ENCODE data around the gene CSNK2A2. TPM values are rescaled to one million over a fixed set of nuclear protein-coding genes. Genes with fewer than 3 reads are reported as not detected.

CSNK2A2 gene
- total RNA-seq, 1 donor from 2014 or later, result 53.2 TPM

DNA sequence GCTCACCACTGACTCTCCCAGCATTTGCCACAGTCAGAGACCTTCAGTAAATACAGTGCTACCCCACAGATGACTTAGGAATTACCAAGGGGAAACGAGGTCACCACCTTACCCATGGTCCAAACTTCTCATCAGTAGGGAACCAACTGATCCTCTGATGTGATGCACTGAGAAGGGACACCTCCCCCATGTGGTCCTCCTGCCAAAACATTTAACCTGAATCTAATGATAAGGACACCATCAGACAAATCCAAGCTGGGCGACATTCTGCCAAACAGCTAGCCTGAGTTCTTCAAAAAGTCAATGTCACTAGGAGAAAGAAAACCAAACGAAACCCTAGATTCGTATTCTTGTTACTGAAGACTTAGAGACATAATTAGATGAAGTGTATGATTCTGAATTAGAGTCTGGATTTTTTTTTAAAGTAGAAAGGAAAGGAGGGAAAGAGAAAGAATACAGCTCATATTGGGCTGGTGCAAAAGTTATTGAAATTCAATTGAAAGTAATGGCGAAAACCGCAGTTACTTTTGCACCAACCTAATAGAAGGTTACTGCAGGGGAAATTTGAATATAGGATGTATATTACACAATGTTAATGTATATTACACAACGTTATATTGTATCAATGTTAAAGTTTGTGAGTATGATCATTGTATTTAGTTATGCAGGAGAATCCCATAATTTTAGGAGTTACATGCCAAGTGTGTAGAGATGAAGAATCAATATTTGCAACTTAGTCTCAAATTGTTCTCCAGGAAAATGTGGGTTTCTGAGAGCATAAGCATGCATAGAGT, 2.3 kb upstream of the CSNK2A2 start:
- Histone ChIP-seq H3K4me3 (ENCODE audit: low read length in 3 of 3) (no peak overlapping the region), H3K36me3 (ENCODE audit: control insufficient read depth in 3 of 3, insufficient read depth in 3 of 3, low read length in 3 of 3) (peaks cover 2 to 8% (median 4%) of the 10 kb centered on the region in 3 donors), H3K27ac (ENCODE audit: low read depth, low read length) (no peak overlapping the region), H3K27me3 (ENCODE audit: control insufficient read depth in 3 of 3, insufficient read depth in 3 of 3, low read length in 3 of 3) (peaks cover 0 to 2% (median 0%) of the 10 kb centered on the region in 3 donors), H3K9ac (ENCODE audit: low read depth in 1 of 3, low read length in 3 of 3) (no peak overlapping the region), H3K9me3 (ENCODE audit: control insufficient read depth in 3 of 3, low read length in 3 of 3) (no peaks in the 10 kb centered on the region), H3K4me1 (ENCODE audit: control insufficient read depth in 3 of 3, insufficient read depth in 3 of 3, low read length in 3 of 3) (peaks cover 11 to 19% (median 13%) of the 10 kb centered on the region in 3 donors)

- Histone ChIP-seq H3K4me3 (ENCODE audit: low read length in 3 of 3) (no peak overlapping the region), H3K36me3 (ENCODE audit: control insufficient read depth in 3 of 3, insufficient read depth in 3 of 3, low read length in 3 of 3) (peaks cover 8 to 14% (median 11%) of the 10 kb centered on the region in 3 donors), H3K4me1 (ENCODE audit: control insufficient read depth in 3 of 3, insufficient read depth in 3 of 3, low read length in 3 of 3) (peaks cover 11 to 19% (median 13%) of the 10 kb centered on the region in 3 donors), H3K27me3 (ENCODE audit: control insufficient read depth in 3 of 3, insufficient read depth in 3 of 3, low read length in 3 of 3) (peaks cover 0 to under 1% (median 0%) of the 10 kb centered on the region in 3 donors), H3K9me3 (ENCODE audit: control insufficient read depth in 3 of 3, low read length in 3 of 3) (no peaks in the 10 kb centered on the region), H3K27ac (ENCODE audit: low read depth, low read length) (no peak overlapping the region), H3K9ac (ENCODE audit: low read depth in 1 of 3, low read length in 3 of 3) (no peak overlapping the region)
These were observed 1.0 kb upstream of the CSNK2A2 start for GRCh38 chr16:58198803-58199411.

DNA sequence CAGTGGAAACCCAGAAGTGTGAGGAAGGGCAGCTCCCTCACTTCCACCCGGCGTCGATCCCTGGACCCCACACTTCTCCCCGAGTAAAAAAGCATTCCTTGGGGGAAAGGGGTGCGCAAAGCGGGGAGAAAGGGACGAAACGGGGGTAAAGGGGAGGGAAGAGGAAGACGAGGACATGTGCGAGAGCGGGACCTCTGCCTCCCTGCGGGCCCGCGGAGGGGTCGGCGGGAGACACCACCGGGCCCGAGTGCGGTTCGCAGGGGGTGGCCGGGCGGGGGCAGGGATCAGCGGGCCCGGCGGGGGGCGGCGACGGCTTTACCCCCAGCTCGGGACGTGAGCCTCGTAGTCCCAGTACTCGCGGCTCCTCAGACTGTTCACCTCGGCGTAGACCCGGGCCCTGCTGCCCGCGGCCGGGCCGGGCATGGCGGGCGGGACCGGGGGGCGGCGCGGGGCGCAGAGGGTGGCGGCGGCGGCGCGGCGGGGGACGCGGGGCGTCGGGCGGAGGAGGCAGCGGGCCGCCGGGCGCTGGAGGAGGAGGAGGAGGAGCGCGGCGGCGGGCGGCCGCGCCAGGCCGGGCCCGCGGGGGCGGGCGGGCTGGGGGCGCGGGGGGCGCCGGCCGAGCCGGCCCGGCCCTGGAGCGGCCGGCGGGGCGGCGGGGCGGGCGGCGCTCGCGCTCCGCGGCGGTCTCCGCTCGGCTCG, 443 bp downstream of the CSNK2A2 start:
- Histone ChIP-seq H3K4me3 (ENCODE audit: low read length in 3 of 3) (peak overlapping the region; percentile 80 to 88 (median 85)), H3K9ac (ENCODE audit: low read depth in 1 of 3, low read length in 3 of 3) (peak overlapping the region; percentile 82 to 88 (median 86)), H3K9me3 (ENCODE audit: control insufficient read depth in 3 of 3, low read length in 3 of 3) (no peaks in the 10 kb centered on the region), H3K4me1 (ENCODE audit: control insufficient read depth in 3 of 3, insufficient read depth in 3 of 3, low read length in 3 of 3) (peaks cover 11 to 19% (median 13%) of the 10 kb centered on the region in 3 donors), H3K36me3 (ENCODE audit: control insufficient read depth in 3 of 3, insufficient read depth in 3 of 3, low read length in 3 of 3) (peaks cover 8 to 19% (median 12%) of the 10 kb centered on the region in 3 donors), H3K27me3 (ENCODE audit: control insufficient read depth in 3 of 3, insufficient read depth in 3 of 3, low read length in 3 of 3) (no peaks in the 10 kb centered on the region), H3K27ac (ENCODE audit: low read depth, low read length) (no peak overlapping the region)

DNA sequence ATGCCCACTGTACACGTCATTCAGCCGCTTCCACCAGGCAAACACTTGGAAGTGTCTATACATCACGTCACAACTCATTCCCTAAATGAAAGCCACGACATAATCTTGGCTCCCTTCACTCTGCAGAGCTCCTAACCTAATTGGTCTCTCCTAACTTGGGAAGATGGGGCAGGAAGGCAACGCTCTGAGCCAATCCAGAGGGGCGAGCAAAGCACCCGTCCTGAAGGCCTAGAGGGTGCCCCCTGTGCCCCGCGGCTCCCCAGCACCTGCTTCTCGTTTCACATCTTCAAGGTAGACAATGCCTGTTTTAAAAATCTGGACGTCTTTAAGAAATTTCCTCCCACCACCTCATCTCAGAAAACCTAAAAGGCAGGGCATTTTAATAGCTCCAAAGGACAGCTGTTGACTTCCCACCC, 1.0 kb downstream of the CSNK2A2 start:
- peak overlapping the region; percentile 80 to 88 (median 85) for H3K4me3 ChIP-seq (ENCODE audit: low read length in 3 of 3)
- peaks cover 8 to 22% (median 12%) of the 10 kb centered on the region in 3 donors for H3K36me3 ChIP-seq (ENCODE audit: control insufficient read depth in 3 of 3, insufficient read depth in 3 of 3, low read length in 3 of 3)
- H3K9ac ChIP-seq (ENCODE audit: low read depth in 1 of 3, low read length in 3 of 3), result peak overlapping the region; percentile 82 to 88 (median 86)
- H3K27me3 ChIP-seq (ENCODE audit: control insufficient read depth in 3 of 3, insufficient read depth in 3 of 3, low read length in 3 of 3), result no peaks in the 10 kb centered on the region
- peaks cover 11 to 19% (median 13%) of the 10 kb centered on the region in 3 donors for H3K4me1 ChIP-seq (ENCODE audit: control insufficient read depth in 3 of 3, insufficient read depth in 3 of 3, low read length in 3 of 3)
- no peak overlapping the region for H3K27ac ChIP-seq (ENCODE audit: low read depth, low read length)
- H3K9me3 ChIP-seq (ENCODE audit: control insufficient read depth in 3 of 3, low read length in 3 of 3), result no peaks in the 10 kb centered on the region

DNA sequence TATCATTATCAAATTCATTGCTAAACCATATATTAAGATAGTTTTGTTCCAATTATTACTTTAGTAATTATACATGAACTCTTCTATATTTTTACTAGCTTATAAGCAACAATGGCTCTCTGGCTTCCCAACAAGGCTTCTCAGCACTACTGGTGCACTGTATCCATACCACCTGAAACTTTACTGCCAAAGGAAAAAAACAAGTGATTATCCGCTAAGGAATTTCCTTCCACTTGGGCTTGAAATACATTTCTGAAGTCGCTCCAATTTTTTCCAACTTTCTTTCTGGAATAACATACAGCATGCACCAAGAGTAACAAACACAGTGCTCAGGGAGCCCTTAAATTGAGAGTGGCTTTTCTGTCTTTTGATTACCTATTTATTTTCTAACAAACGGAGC, 2.1 kb downstream of the CSNK2A2 start:
- H3K9me3 ChIP-seq (ENCODE audit: control insufficient read depth in 3 of 3, low read length in 3 of 3), result no peaks in the 10 kb centered on the region
- no peaks in the 10 kb centered on the region for H3K27me3 ChIP-seq (ENCODE audit: control insufficient read depth in 3 of 3, insufficient read depth in 3 of 3, low read length in 3 of 3)
- peaks cover 11 to 19% (median 13%) of the 10 kb centered on the region in 3 donors for H3K4me1 ChIP-seq (ENCODE audit: control insufficient read depth in 3 of 3, insufficient read depth in 3 of 3, low read length in 3 of 3)
- no peak overlapping the region for H3K9ac ChIP-seq (ENCODE audit: low read depth in 1 of 3, low read length in 3 of 3)
- peaks cover 12 to 28% (median 16%) of the 10 kb centered on the region in 3 donors for H3K36me3 ChIP-seq (ENCODE audit: control insufficient read depth in 3 of 3, insufficient read depth in 3 of 3, low read length in 3 of 3)
- no peak overlapping the region for H3K27ac ChIP-seq (ENCODE audit: low read depth, low read length)
- H3K4me3 ChIP-seq (ENCODE audit: low read length in 3 of 3), result no peak overlapping the region

DNA sequence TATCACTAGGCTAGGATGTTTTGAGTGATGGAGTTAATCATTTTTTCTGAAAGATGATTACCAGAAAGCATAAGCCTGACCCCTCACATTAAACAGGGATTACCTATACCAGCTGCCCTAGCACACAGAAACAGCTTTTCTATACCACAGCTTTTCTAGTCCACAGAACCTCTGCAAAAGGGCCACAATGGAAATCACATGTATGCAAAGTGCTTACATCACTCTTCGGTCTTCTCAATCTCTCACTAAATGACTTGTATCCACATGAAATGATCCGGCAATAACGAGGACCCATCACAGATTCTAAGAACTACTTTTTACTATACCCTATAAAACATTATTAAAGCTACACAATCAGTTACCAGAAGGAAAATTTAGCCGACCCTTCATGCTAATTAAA, 2.6 kb downstream of the CSNK2A2 start:
- H3K36me3 ChIP-seq (ENCODE audit: control insufficient read depth in 3 of 3, insufficient read depth in 3 of 3, low read length in 3 of 3), result peaks cover 12 to 32% (median 19%) of the 10 kb centered on the region in 3 donors
- no peak overlapping the region for H3K27ac ChIP-seq (ENCODE audit: low read depth, low read length)
- H3K4me1 ChIP-seq (ENCODE audit: control insufficient read depth in 3 of 3, insufficient read depth in 3 of 3, low read length in 3 of 3), result peaks cover 11 to 19% (median 13%) of the 10 kb centered on the region in 3 donors

DNA sequence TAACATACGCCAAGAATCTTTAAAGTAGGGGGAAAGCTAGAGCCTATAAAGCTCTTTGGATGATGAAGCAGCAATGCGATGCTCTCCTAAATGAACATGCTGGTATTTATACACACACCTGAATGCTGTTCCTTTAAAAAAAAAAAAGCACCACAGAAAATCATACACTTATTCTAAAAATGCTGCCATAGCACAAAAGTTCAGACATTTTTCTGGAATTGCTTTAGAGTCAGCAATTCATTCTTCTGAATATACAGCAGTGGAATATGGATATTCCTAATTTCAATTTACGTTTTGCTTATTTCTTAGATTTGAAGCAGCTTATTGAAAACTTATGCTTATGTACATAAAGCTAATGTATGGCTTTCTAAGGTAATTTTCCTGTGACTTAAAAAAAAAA, 3.1 kb downstream of the CSNK2A2 start:
- Histone ChIP-seq H3K4me1 (ENCODE audit: control insufficient read depth in 3 of 3, insufficient read depth in 3 of 3, low read length in 3 of 3) (peaks cover 11 to 19% (median 13%) of the 10 kb centered on the region in 3 donors), H3K36me3 (ENCODE audit: control insufficient read depth in 3 of 3, insufficient read depth in 3 of 3, low read length in 3 of 3) (peaks cover 12 to 32% (median 21%) of the 10 kb centered on the region in 3 donors), H3K27me3 (ENCODE audit: control insufficient read depth in 3 of 3, insufficient read depth in 3 of 3, low read length in 3 of 3) (no peaks in the 10 kb centered on the region), H3K4me3 (ENCODE audit: low read length in 3 of 3) (no peak overlapping the region), H3K9me3 (ENCODE audit: control insufficient read depth in 3 of 3, low read length in 3 of 3) (no peaks in the 10 kb centered on the region), H3K27ac (ENCODE audit: low read depth, low read length) (no peak overlapping the region), H3K9ac (ENCODE audit: low read depth in 1 of 3, low read length in 3 of 3) (no peak overlapping the region)

More for the DNA sequence above, 2.6 kb downstream of the CSNK2A2 start:
- H3K9me3 ChIP-seq (ENCODE audit: control insufficient read depth in 3 of 3, low read length in 3 of 3), result no peaks in the 10 kb centered on the region
- no peaks in the 10 kb centered on the region for H3K27me3 ChIP-seq (ENCODE audit: control insufficient read depth in 3 of 3, insufficient read depth in 3 of 3, low read length in 3 of 3)
- H3K9ac ChIP-seq (ENCODE audit: low read depth in 1 of 3, low read length in 3 of 3), result no peak overlapping the region
- no peak overlapping the region for H3K4me3 ChIP-seq (ENCODE audit: low read length in 3 of 3)

GRCh38 chr16:58187665-58188421, 10.1 kb downstream of the CSNK2A2 start:
- Histone ChIP-seq H3K9ac (ENCODE audit: low read depth in 1 of 3, low read length in 3 of 3) (peak overlapping the region in 1 of 3 donors; percentile 33), H3K36me3 (ENCODE audit: control insufficient read depth in 3 of 3, insufficient read depth in 3 of 3, low read length in 3 of 3) (peaks cover 12 to 45% (median 35%) of the 10 kb centered on the region in 3 donors)

GRCh38 chr16:58187092-58187491, 10.8 kb downstream of the CSNK2A2 start:
- Histone ChIP-seq H3K9me3 (ENCODE audit: control insufficient read depth in 3 of 3, low read length in 3 of 3) (no peaks in the 10 kb centered on the region), H3K9ac (ENCODE audit: low read depth in 1 of 3, low read length in 3 of 3) (peak overlapping the region in 1 of 3 donors; percentile 12), H3K36me3 (ENCODE audit: control insufficient read depth in 3 of 3, insufficient read depth in 3 of 3, low read length in 3 of 3) (peaks cover 12 to 45% (median 39%) of the 10 kb centered on the region in 3 donors), H3K4me1 (ENCODE audit: control insufficient read depth in 3 of 3, insufficient read depth in 3 of 3, low read length in 3 of 3) (peaks cover 7 to 11% (median 7%) of the 10 kb centered on the region in 3 donors), H3K27ac (ENCODE audit: low read depth, low read length) (peak overlapping the region; percentile 56), H3K27me3 (ENCODE audit: control insufficient read depth in 3 of 3, insufficient read depth in 3 of 3, low read length in 3 of 3) (no peaks in the 10 kb centered on the region), H3K4me3 (ENCODE audit: low read length in 3 of 3) (no peak overlapping the region)

More at GRCh38 chr16:58187665-58188421, 10.1 kb downstream of the CSNK2A2 start:
- Histone ChIP-seq H3K9me3 (ENCODE audit: control insufficient read depth in 3 of 3, low read length in 3 of 3) (no peaks in the 10 kb centered on the region), H3K4me1 (ENCODE audit: control insufficient read depth in 3 of 3, insufficient read depth in 3 of 3, low read length in 3 of 3) (peaks cover 7 to 11% (median 7%) of the 10 kb centered on the region in 3 donors), H3K4me3 (ENCODE audit: low read length in 3 of 3) (no peak overlapping the region), H3K27ac (ENCODE audit: low read depth, low read length) (peak overlapping the region; percentile 56), H3K27me3 (ENCODE audit: control insufficient read depth in 3 of 3, insufficient read depth in 3 of 3, low read length in 3 of 3) (no peaks in the 10 kb centered on the region)

All from skeletal muscle tissue (tissue), 4 donors.